ENCODE measurements around the gene PPP1R8.

GRCh38 chr1:27816921-27817630, 13.5 kb upstream of the PPP1R8 start:
- no peak for TF ChIP-seq CTCF (IDR thresholded peaks at IDR 0.05)
- no peak for TF ChIP-seq POLR2AphosphoS5 (IDR thresholded peaks at IDR 0.05)

Data from breast epithelium (tissue), 3 donors.